Fibroblast of lung (primary cell): Measurements from ENCODE around the gene GDPD2.

Experiments used
- CTCF ChIP-seq, 2 donors: IDR thresholded peaks in 1 of 2; conservative IDR thresholded peaks in 1 of 2; 1 replicate in 1 of 2; 2 replicates in 1 of 2; pipeline ENCODE4 v1.5.1; 2011 to 2012; ENCODE audit warnings: low read length in 2 of 2, control low read depth in 1 of 2, inconsistent platforms in 1 of 2, low read depth in 1 of 2, mild to moderate bottlenecking in 1 of 2
- EZH2 ChIP-seq: IDR thresholded peaks from 2 replicates; pipeline ENCODE4 v1.5.1; 2012; ENCODE audit warnings: low read length, control low read depth, mild to moderate bottlenecking; ENCODE audit errors: missing control alignments

GRCh38 chrX:70480660-70481018, 57.5 kb downstream of the GDPD2 start:
- no peak for TF ChIP-seq CTCF (conservative IDR thresholded peaks at IDR 0.05 in 1 of 2, IDR thresholded peaks at IDR 0.05 in 1 of 2; ENCODE audit: low read depth in 1 of 2, low read length in 2 of 2)
- TF ChIP-seq EZH2, result no peak
